Measurements from ENCODE around the gene SHISA4.
A peak's percentile ranks its signal among the peaks of the same experiment; 100 is the strongest.
"Not testable (repeated sequence)": the region's sequence is repeated elsewhere in the genome, so short reads cannot be mapped to it uniquely, and the experiment has no call there.

Gene SHISA4

GRCh38 chr1:201933840-201934430, 45.2 kb downstream of the SHISA4 start:
- no peak for DNase-seq

GRCh38 chr1:201937624-201938213, 49.0 kb downstream of the SHISA4 start:
- DNase-seq: peak in 1 of 2 donors; percentile 7

GRCh38 chr1:201938440-201939035, 49.8 kb downstream of the SHISA4 start:
- no peak for DNase-seq

- DNase-seq: no peak
Measured at GRCh38 chr1:201939148-201939547, 50.5 kb downstream of the SHISA4 start.

- DNase-seq: no peak
Measured at GRCh38 chr1:201939574-201939973, 50.9 kb downstream of the SHISA4 start.

GRCh38 chr1:201940316-201940715, 51.6 kb downstream of the SHISA4 start:
- DNase-seq: not testable (repeated sequence)

GRCh38 chr1:201941420-201942128, 52.9 kb downstream of the SHISA4 start:
- no peak for DNase-seq

GRCh38 chr1:201942129-201942495, 53.4 kb downstream of the SHISA4 start:
- no peak for DNase-seq
